Osteocyte (in vitro differentiated cells): ENCODE measurements around the gene MYLK3. TPM values are rescaled to one million over a fixed set of nuclear protein-coding genes. Genes with fewer than 3 reads are reported as not detected.

Experiments
- DNase-seq: peaks from one replicate; pipeline ENCODE4 v3.0.0; 2021; ENCODE audit warnings: mixed read lengths; ENCODE audit not compliant: unreplicated experiment; ENCODE audit errors: extremely low spot score
- H3K27ac Mint-ChIP-seq: one replicate; pipeline ENCODE4 v1.8.0; 2021; ENCODE audit warnings: mild to moderate bottlenecking, mixed read lengths; ENCODE audit not compliant: unreplicated experiment
- H3K27me3 Mint-ChIP-seq: one replicate; pipeline ENCODE4 v1.8.0; 2021; ENCODE audit warnings: mixed read lengths; ENCODE audit not compliant: unreplicated experiment
- H3K36me3 Mint-ChIP-seq: one replicate; pipeline ENCODE4 v1.8.0; 2021; ENCODE audit warnings: mixed read lengths; ENCODE audit not compliant: unreplicated experiment
- H3K4me1 Mint-ChIP-seq: one replicate; pipeline ENCODE4 v1.8.0; 2021; ENCODE audit warnings: mixed read lengths; ENCODE audit not compliant: unreplicated experiment
- H3K4me3 Mint-ChIP-seq: one replicate; pipeline ENCODE4 v1.8.0; 2021; ENCODE audit warnings: mild to moderate bottlenecking, moderate library complexity, mixed read lengths; ENCODE audit not compliant: unreplicated experiment
- H3K9me3 Mint-ChIP-seq: one replicate; pipeline ENCODE4 v1.8.0; 2021; ENCODE audit warnings: mixed read lengths; ENCODE audit not compliant: unreplicated experiment
- CTCF ChIP-seq: fragments of 200-600 bp; sonication (generic); IDR thresholded peaks from 2 replicates; pipeline ENCODE4 v1.5.0; 2021; ENCODE audit warnings: antibody characterized with exemption, mild to moderate bottlenecking, moderate library complexity
- total RNA-seq: library from RNA; stranded (reverse); gene quantifications from 2 replicates; pipeline ENCODE4 v1.2.1, GENCODE V29; 2021

MYLK3 gene
- total RNA-seq, 1 donor from 2014 or later: 0.24 TPM

GRCh38 chr16:46783800-46784199 lies 35.7 kb upstream of the MYLK3 start:
- Mint-ChIP-seq H3K4me1 (no peaks in the 10 kb centered on the region), H3K9me3 (peaks cover 7% of the 10 kb centered on the region), H3K36me3 (no peaks in the 10 kb centered on the region), H3K4me3 (no peak overlapping the region), H3K27me3 (no peaks in the 10 kb centered on the region), H3K27ac (no peak overlapping the region)
- TF ChIP-seq CTCF: no peak
- no peak for DNase-seq

GRCh38 chr16:46782320-46782719 lies 34.2 kb upstream of the MYLK3 start:
- TF ChIP-seq CTCF: no peak
- Mint-ChIP-seq H3K4me1 (no peaks in the 10 kb centered on the region), H3K36me3 (no peaks in the 10 kb centered on the region), H3K4me3 (no peak overlapping the region), H3K27ac (no peak overlapping the region), H3K27me3 (no peaks in the 10 kb centered on the region), H3K9me3 (peaks cover 7% of the 10 kb centered on the region)
- DNase-seq: no peak

- H3K4me1 Mint-ChIP-seq: peaks cover 7% of the 10 kb centered on the region
- no peak for TF ChIP-seq CTCF
- DNase-seq: no peak
- no peak overlapping the region for H3K27ac Mint-ChIP-seq
- no peak overlapping the region for H3K4me3 Mint-ChIP-seq
- H3K36me3 Mint-ChIP-seq: no peaks in the 10 kb centered on the region
- H3K27me3 Mint-ChIP-seq: no peaks in the 10 kb centered on the region
- H3K9me3 Mint-ChIP-seq: no peaks in the 10 kb centered on the region
Measured at GRCh38 chr16:46777804-46778203, 29.7 kb upstream of the MYLK3 start.

- H3K4me3 Mint-ChIP-seq: no peak overlapping the region
- TF ChIP-seq CTCF: no peak
- H3K4me1 Mint-ChIP-seq: peaks cover 7% of the 10 kb centered on the region
- no peak for DNase-seq
- H3K27me3 Mint-ChIP-seq: peaks cover 3% of the 10 kb centered on the region
- no peaks in the 10 kb centered on the region for H3K9me3 Mint-ChIP-seq
- H3K27ac Mint-ChIP-seq: no peak overlapping the region
- H3K36me3 Mint-ChIP-seq: no peaks in the 10 kb centered on the region
Measured at GRCh38 chr16:46775214-46775613, 27.1 kb upstream of the MYLK3 start.

GRCh38 chr16:46774743-46775177 lies 26.6 kb upstream of the MYLK3 start:
- no peak overlapping the region for H3K27ac Mint-ChIP-seq
- no peak for DNase-seq
- H3K4me1 Mint-ChIP-seq: peaks cover 7% of the 10 kb centered on the region
- no peak overlapping the region for H3K4me3 Mint-ChIP-seq
- no peak for TF ChIP-seq CTCF
- no peaks in the 10 kb centered on the region for H3K9me3 Mint-ChIP-seq
- H3K27me3 Mint-ChIP-seq: peaks cover 3% of the 10 kb centered on the region
- no peaks in the 10 kb centered on the region for H3K36me3 Mint-ChIP-seq
